Stimulated activated CD4-positive, alpha-beta T cell treated with anti-CD3 and anti-CD28 coated beads, Interleukin-4, amount 100 ng/mL, for 48 hours (primary cell): ENCODE results near the gene BROX.
A peak's percentile ranks its signal among the peaks of the same experiment; 100 is the strongest.
"Not testable (repeated sequence)": the region's sequence is repeated elsewhere in the genome, so short reads cannot be mapped to it uniquely, and the experiment has no call there.

Experiments
- DNase-seq, 2 donors: peaks; one replicate each; pipeline ENCODE4 v3.0.0-alpha.2; 2020; ENCODE audit warnings: low read depth in 2 of 2

The BROX gene

GRCh38 chr1:222712253-222713090 is at the start of gene BROX, which contains the start of gene AIDA:
TSS of gene BROX (plus strand) at chr1:222712564. CDS start at chr1:222715700, 3,136 bp downstream.
TSS of gene AIDA (minus strand) at chr1:222712491. CDS start at chr1:222712317, 174 bp downstream.
- peak; percentile 96 to 97 for DNase-seq

DNA sequence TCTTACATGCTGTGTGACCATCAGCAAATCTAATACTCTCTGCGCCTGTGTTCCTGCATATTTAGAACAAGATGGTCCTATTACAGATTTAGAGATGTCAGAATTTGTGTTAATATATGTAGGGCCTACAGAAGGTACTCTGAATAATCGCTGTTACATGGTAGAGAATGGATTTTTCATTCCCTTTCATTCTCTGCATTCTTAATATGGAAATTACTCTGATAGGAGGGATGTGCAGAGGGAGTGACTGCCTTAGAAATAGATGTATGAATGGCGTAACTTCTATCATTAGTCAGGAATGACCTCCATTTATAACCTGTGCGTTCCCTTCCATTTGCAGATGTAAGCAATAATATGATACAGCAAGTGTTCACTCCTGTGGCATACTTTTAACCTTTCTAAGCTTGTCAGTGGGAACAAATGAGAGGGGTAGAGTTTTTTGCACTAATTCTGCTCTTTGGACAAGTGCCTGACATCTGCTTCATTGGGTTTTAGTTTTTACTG is 48.9 kb upstream of the BROX start:
- no peak for DNase-seq

DNA sequence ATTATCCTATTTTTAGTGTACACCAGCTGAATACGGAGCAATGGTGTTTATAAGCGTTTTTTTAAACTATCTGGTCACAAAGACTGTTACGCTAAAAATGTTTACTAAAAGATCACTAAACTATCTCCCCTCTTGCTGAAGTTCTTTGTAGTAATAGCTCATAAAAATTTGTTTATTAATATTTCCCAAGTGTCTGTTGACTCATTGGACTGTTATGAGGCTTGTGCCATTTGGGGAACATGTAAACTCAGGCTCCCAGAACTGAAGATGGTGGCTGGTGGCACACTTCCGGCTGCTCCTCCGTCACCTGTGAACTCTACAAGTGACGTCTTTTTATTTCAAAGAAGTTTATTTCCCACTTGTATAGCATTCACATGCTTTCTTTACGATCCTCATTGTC is 46.4 kb upstream of the BROX start:
- DNase-seq: no peak

DNA sequence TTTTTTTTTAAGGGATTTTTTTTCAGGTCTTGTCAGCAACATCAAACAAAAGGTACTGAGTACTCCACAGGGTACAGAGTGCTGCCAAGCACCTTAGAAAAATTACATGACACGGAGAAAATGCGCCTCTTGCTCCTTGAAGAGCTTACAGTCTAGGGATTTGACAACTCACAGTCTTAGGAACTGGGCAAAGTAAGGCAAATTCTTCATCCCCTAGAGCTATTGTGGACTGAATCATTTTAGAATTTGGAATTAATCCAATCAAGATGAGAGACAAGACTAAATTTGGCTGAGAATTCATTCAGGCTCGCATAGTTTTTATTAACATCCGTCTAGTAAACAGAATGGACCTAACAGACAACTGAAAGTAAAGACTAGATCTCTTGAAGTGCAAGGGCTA is 44.2 kb upstream of the BROX start:
- not testable (repeated sequence) for DNase-seq

DNA sequence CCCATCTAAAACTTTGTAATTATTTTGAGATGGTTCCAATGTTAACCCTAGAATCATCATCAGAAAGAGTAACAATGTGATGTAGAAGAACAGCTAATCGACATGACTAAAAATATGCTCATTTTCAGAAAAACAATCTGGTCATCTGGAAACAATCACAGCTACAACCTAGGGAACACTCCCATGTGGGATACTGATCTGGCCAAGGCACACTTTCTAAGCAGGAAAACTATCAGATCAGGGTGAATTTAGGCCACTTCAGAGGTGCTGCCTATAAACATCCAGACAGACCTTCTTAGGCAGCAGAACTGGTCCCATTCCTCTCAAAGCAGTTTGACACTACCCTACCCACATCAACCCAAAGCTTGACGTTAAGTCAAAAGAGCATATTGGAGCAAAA is 43.3 kb upstream of the BROX start:
- DNase-seq: not testable (repeated sequence)

DNA sequence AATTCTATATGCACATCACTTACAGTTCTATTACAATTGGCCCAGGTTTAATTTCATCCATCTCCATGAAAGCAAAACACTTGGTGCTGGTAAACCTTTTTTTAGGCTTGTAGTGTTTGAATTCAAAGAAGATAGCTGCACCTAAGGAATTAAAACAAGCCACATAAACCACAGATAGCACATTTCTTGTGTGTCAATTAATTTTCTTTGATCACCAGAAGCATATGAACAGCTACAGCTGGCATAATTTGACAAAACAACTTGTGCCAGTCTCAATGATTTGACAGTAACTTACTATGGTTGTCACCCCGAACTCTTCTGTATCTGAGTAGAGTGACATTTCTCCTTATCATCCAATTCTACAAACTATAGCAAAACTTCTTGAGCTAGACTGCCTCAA is 42.3 kb upstream of the BROX start:
- DNase-seq: no peak

- no peak for DNase-seq
Measured at GRCh38 chr1:222680080-222680479, 32.3 kb upstream of the BROX start.

- DNase-seq: no peak
Measured at GRCh38 chr1:222691016-222691415, 21.3 kb upstream of the BROX start.

- DNase-seq: no peak
Measured at GRCh38 chr1:222694927-222695326, 17.4 kb upstream of the BROX start.

DNA sequence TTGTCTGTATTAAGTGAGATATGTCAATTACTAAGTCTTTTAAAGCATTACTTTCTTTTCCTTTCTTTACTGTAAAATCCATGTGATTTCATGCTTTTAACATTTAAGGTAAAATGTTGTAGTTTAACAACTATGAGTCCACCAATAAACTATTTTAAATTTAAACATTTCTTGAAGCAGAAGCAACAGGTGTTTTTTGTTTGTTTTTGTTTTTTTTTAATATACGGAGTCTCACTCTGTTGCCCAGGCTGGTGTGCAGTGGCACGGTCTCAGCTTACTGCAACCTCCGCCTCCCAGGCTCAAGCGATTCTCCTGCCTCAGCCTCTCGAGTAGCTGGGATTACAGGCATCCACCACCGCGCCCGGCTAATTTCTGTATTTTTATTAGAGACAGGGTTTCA is 15.6 kb upstream of the BROX start:
- DNase-seq: no peak

DNA sequence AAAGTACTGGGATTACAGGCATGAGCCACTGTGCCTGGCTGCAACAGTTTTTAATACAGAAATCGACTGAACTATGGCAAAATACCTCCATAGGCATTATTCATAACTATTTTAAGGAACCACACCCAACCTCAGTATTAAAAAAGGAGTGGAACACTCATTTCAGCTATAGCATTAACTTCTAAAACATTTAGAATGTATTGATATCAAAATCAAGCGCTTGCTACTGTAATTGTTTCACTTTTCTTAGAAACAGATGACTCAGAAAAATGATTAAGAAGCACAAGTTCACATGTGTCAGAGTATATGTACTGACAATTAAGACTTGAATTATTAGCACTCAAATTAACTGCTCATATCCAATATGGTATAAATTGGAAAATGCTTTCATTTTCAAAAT is 15.2 kb upstream of the BROX start:
- no peak for DNase-seq

DNA sequence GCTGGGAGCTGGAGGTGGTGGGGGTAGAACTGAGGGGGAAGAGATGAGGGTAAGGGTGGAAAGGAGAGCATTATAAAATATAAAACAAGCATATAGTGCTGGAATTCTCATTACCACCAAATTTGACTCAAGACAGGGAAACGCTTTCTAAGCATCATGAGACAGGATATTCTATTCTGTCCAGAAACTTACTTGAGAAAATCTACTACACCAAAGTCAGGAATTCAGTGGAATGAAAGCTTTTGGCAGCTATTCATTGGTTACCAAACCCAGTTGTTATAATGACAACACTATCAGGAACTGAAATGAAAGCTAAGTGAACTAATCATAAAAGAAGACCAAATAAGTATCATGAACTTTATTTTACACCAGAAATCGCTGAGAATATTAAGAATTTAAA is 14.5 kb upstream of the BROX start:
- DNase-seq: no peak

DNA sequence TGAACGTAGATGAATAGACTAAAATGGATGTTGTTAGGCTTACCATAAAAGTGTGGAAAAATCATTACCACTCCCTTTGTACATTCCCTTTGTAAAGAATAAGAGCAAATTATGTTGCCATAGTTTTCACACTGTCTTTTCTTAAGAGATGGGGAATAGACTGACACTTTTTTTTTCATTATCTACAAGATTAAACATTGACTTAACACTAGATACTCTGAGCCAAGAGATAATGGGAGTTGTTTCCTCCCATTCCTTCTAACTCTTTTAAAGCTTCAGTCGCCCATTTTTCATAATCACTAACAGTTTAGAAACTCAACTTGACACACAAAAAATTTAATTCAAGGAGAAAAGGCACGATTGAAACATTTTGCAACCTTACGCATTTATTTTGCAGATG is 10.2 kb upstream of the BROX start:
- DNase-seq: no peak

GRCh38 chr1:222704260-222704659 is 8.1 kb upstream of the BROX start:
- no peak for DNase-seq

DNA sequence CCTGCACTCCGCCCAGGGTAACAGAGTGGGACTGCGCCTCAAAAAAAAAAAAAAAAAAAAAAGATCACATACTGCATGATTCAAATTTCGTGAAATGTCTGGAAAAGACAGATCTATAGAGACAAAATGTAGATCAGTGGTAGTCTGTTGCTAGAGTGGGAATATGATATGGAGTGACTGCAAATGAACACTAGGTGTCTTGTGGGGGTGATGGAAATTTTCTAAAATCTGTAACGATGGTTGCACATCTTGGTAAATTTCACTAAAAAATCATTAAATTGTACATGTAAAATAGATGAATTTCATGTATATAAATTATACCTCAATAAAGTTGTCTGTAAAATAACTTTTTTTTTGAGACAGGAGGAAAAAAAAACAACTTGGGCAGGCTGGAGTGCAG is 5.5 kb upstream of the BROX start:
- DNase-seq: no peak

- no peak for DNase-seq
Measured at GRCh38 chr1:222709700-222710153, 2.6 kb upstream of the BROX start.

DNA sequence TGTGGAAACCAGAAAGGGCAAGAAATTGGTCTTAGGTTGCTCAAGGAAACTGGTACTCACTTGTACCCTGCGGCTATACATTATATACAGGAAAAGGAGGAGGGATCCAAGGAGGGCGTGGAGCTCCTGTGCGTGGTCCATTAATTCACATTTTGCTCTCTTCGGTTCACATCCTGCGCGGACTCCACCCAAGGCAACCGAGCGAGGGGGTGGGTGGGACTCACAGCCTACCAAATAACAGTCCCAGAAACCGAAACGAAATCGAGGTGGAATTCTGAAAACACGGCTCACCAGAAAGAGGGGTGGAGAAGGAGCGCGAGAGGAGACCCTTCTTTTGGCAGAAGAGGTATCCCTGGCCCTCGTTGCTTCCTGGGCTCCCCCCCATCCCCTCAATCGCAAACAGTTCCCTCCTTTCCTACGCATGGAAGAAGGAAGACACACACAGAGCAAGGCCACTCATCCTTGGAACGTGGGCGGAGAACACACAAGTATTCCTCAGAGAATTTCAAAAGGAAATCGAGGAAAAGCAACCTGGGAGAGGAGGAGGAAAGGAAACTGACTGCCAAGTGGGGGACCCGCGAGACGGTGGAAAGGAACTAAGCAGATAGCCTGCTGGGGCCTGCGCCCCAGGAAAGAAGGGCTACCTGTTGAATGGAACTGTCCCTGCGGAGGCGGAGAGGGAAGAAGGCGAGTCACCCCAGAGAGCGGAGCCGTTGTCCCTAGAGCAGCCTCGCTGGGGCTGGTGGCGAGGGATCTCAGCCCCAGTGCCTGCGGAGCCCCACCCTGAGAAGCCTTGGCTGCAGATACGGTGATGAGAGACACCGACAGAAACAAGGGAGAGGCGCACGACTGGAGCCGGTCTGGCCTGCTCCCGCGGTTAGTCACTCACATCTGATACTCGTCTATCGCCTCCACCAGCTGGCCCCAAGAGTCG is 778 bp upstream of the BROX start:
- DNase-seq: peak; percentile 28 to 41

DNA sequence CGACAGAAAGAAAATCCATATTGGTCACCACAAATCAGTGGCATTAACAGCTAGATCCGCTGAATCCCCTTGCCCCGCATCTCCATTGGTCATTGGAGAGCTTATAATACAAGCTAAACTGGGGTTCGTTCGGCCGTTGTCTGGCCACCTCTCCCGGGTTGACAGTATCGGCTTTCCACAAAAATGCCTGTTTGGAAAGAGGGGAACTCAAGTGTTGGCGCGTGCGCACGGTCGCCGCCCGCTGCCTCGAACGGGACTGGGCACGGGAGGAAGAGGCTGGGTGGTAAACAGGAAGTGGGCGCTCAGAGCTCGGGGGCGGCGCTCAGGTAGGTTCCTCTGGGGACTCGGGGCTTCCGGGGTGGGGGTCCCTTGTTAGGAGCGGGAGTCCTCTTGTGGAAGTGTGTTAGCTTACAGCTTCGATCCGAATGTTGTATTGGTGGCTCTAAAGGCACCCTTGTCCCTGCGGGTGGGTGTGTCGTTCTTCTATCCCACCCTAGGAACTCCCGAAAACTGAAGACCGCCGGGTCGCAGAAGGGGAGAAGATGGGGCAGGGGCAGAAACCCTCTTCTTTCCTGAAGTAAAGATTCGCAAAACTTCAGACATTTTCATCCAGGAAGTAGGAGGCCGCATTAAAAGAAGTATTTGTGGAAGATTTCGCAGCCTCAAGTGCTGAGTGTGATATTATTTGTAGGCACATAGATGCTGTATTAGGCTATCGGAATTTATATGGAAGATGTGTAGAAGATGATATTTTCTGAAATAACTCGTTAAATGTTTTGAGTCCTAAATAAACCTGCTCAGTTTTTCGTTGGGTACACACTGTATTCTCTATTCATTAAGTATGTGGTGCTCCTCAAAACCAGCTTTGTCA is 962 bp downstream of the BROX start:
- peak; percentile 76 to 81 for DNase-seq

GRCh38 chr1:222716393-222716792 is 4.0 kb downstream of the BROX start:
- no peak for DNase-seq

GRCh38 chr1:222728746-222729145 is 16.4 kb downstream of the BROX start:
- no peak for DNase-seq

GRCh38 chr1:222730866-222731265 is 18.5 kb downstream of the BROX start:
- no peak for DNase-seq
